ENCODE data around the gene NEO1. TPM values are rescaled to one million over a fixed set of nuclear protein-coding genes. Genes with fewer than 3 reads are reported as not detected.
A peak's percentile ranks its signal among the peaks of the same experiment; 100 is the strongest.

Gene NEO1
- total and polyA plus RNA-seq, 5 donors = 7.5 to 17.2 (median 15.6) TPM

GRCh38 chr15:73268457-73268856, 216.2 kb downstream of the NEO1 start:
- Histone ChIP-seq H3K27ac (ENCODE audit: low read length) (no peak overlapping the region), H3K9me3 (ENCODE audit: control insufficient read depth, low read length) (no peaks in the 10 kb centered on the region), H3K4me1 (ENCODE audit: control insufficient read depth, insufficient read depth, low read length) (no peaks in the 10 kb centered on the region), H3K4me3 (ENCODE audit: low read length) (no peak overlapping the region), H3K27me3 (ENCODE audit: control insufficient read depth, insufficient read depth) (no peaks in the 10 kb centered on the region)
- ATAC-seq (no peak), DNase-seq (no peak)
- intact Hi-C loops (cut with DNase I) = no loop called here
- 95% methylated on average over 1 of the region's 1 CpG for WGBS

- H3K27ac ChIP-seq (ENCODE audit: low read length) = no peak overlapping the region
- no peak for DNase-seq
- intact Hi-C loops (cut with DNase I) = no loop called here
Observed at GRCh38 chr15:73270366-73271097, 218.3 kb downstream of the NEO1 start.

GRCh38 chr15:73273181-73274002, 221.1 kb downstream of the NEO1 start:
- peak; percentile 75 to 91 for ATAC-seq
- H3K4me3 ChIP-seq (ENCODE audit: low read length) = no peak overlapping the region
- H3K27ac ChIP-seq (ENCODE audit: low read length) = no peak overlapping the region
- H3K9me3 ChIP-seq (ENCODE audit: control insufficient read depth, low read length) = no peaks in the 10 kb centered on the region
- H3K4me1 ChIP-seq (ENCODE audit: control insufficient read depth, insufficient read depth, low read length) = no peaks in the 10 kb centered on the region
- H3K27me3 ChIP-seq (ENCODE audit: control insufficient read depth, insufficient read depth) = no peaks in the 10 kb centered on the region
- 37% methylated on average over 5 of the region's 5 CpGs for WGBS
- intact Hi-C loops (cut with DNase I) = loop anchor here in 1 of 4 donors (1.0 kb wide), 1 partner anchor 32 kb away; no protein-coding TSS in a partner anchor
- DNase-seq = peak in 2 of 3 donors; percentile 22 to 44

More at GRCh38 chr15:73270366-73271097, 218.3 kb downstream of the NEO1 start:
- no peak for ATAC-seq
- Histone ChIP-seq H3K4me3 (ENCODE audit: low read length) (no peak overlapping the region), H3K9me3 (ENCODE audit: control insufficient read depth, low read length) (no peaks in the 10 kb centered on the region), H3K27me3 (ENCODE audit: control insufficient read depth, insufficient read depth) (no peaks in the 10 kb centered on the region), H3K4me1 (ENCODE audit: control insufficient read depth, insufficient read depth, low read length) (no peaks in the 10 kb centered on the region)
- WGBS = 82% methylated on average over 3 of the region's 3 CpGs

DNA sequence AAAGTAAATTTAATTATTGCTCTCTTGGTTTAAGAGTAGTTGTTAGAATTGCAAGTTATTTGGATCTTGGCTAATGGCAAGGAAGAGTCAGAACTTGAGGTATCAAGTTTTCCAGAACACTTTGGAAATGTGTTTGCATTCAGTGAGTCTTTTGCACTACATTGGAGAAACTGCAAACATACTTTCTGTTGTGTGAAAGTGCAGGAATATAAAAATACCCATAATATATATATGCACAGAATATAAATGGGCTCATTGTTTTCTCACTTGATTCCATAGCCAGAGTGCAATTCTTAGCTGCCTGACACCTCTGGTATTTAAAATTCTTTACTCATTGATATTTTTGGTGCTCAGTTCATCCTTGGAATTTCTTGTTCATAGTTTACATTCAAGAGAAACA, 223.6 kb downstream of the NEO1 start:
- intact Hi-C loops (cut with DNase I) = no loop called here
- ATAC-seq = no peak
- H3K4me1 ChIP-seq (ENCODE audit: control insufficient read depth, insufficient read depth, low read length) = no peaks in the 10 kb centered on the region
- no peak overlapping the region for H3K27ac ChIP-seq (ENCODE audit: low read length)
- no peak for DNase-seq
- H3K9me3 ChIP-seq (ENCODE audit: control insufficient read depth, low read length) = no peaks in the 10 kb centered on the region
- no peak overlapping the region for H3K4me3 ChIP-seq (ENCODE audit: low read length)
- no peaks in the 10 kb centered on the region for H3K27me3 ChIP-seq (ENCODE audit: control insufficient read depth, insufficient read depth)

- Histone ChIP-seq H3K27ac (ENCODE audit: low read length) (peak overlapping the region; percentile 33), H3K4me1 (ENCODE audit: control insufficient read depth, insufficient read depth, low read length) (no peaks in the 10 kb centered on the region), H3K27me3 (ENCODE audit: control insufficient read depth, insufficient read depth) (no peaks in the 10 kb centered on the region), H3K9me3 (ENCODE audit: control insufficient read depth, low read length) (no peaks in the 10 kb centered on the region), H3K4me3 (ENCODE audit: low read length) (no peak overlapping the region)
- DNase-seq (no peak), ATAC-seq (peak; percentile 77 to 83)
- 63% methylated on average over 8 of the region's 8 CpGs for WGBS
- intact Hi-C loops (cut with DNase I) = loop anchor here in 1 of 4 donors (10.0 kb wide), 1 partner anchor 412 kb away; no protein-coding TSS in a partner anchor
Observed at GRCh38 chr15:73282567-73283365, 230.5 kb downstream of the NEO1 start.

- intact Hi-C loops (cut with DNase I) = loop anchor here in 1 of 4 donors (10.0 kb wide), 1 partner anchor 411 kb away; no protein-coding TSS in a partner anchor
- Histone ChIP-seq H3K4me1 (ENCODE audit: control insufficient read depth, insufficient read depth, low read length) (no peaks in the 10 kb centered on the region), H3K9me3 (ENCODE audit: control insufficient read depth, low read length) (no peaks in the 10 kb centered on the region), H3K4me3 (ENCODE audit: low read length) (no peak overlapping the region), H3K27me3 (ENCODE audit: control insufficient read depth, insufficient read depth) (no peaks in the 10 kb centered on the region), H3K27ac (ENCODE audit: low read length) (peak overlapping the region; percentile 19)
- ATAC-seq (peak; percentile 75 to 81), DNase-seq (peak in 2 of 3 donors; percentile 49 to 57)
- 76% methylated on average over 2 of the region's 2 CpGs for WGBS
Observed at GRCh38 chr15:73283366-73283962, 231.2 kb downstream of the NEO1 start.

DNA sequence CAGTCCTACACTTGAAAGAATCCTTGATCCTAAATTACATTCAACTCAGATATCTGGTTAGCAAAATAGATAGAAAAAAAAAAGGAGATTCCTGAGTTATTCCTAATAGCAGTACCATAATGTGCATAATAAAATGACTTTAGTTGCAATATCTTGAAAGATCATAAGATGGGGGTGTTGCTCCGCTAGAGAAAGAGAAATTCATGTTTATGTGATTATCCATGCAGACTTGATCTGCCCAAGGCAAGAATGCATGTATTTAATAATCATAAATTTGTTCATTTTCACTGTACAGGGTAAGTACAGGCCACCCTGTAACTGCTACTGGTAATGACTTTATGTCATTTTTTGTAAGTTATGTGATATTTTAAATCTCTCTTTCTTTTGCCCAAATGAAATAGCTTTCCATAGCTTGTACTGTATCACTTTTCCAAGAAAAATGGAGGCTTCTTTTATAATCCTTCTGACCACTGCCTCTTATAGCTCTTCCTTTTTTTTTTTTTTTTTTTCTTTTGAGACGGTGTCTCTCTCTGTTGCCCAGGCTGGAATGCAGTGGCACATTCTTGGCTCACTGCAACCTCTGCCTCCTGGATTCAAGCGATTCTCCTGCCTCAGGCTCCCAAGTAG, 231.9 kb downstream of the NEO1 start:
- Histone ChIP-seq H3K9me3 (ENCODE audit: control insufficient read depth, low read length) (no peaks in the 10 kb centered on the region), H3K4me3 (ENCODE audit: low read length) (no peak overlapping the region), H3K27me3 (ENCODE audit: control insufficient read depth, insufficient read depth) (no peaks in the 10 kb centered on the region), H3K27ac (ENCODE audit: low read length) (no peak overlapping the region), H3K4me1 (ENCODE audit: control insufficient read depth, insufficient read depth, low read length) (no peaks in the 10 kb centered on the region)
- intact Hi-C loops (cut with DNase I) = loop anchor here in 1 of 4 donors (10.0 kb wide), 1 partner anchor 411 kb away; no protein-coding TSS in a partner anchor
- ATAC-seq (no peak), DNase-seq (no peak)
- WGBS = 66% methylated on average over 3 of the region's 3 CpGs

GRCh38 chr15:73286311-73286710, 234.0 kb downstream of the NEO1 start:
- DNase-seq (no peak), ATAC-seq (no peak)
- Histone ChIP-seq H3K27me3 (ENCODE audit: control insufficient read depth, insufficient read depth) (no peaks in the 10 kb centered on the region), H3K9me3 (ENCODE audit: control insufficient read depth, low read length) (no peaks in the 10 kb centered on the region), H3K4me3 (ENCODE audit: low read length) (no peak overlapping the region), H3K4me1 (ENCODE audit: control insufficient read depth, insufficient read depth, low read length) (no peaks in the 10 kb centered on the region), H3K27ac (ENCODE audit: low read length) (no peak overlapping the region)
- intact Hi-C loops (cut with DNase I) = loop anchor here in 1 of 4 donors (10.0 kb wide), 1 partner anchor 408 kb away; no protein-coding TSS in a partner anchor
- 75% methylated on average over 2 of the region's 2 CpGs for WGBS

- DNase-seq (no peak), ATAC-seq (no peak)
- WGBS = 69% methylated on average over 1 of the region's 1 CpG
- Histone ChIP-seq H3K4me3 (ENCODE audit: low read length) (no peak overlapping the region), H3K9me3 (ENCODE audit: control insufficient read depth, low read length) (no peaks in the 10 kb centered on the region), H3K4me1 (ENCODE audit: control insufficient read depth, insufficient read depth, low read length) (no peaks in the 10 kb centered on the region), H3K27me3 (ENCODE audit: control insufficient read depth, insufficient read depth) (no peaks in the 10 kb centered on the region), H3K27ac (ENCODE audit: low read length) (no peak overlapping the region)
- intact Hi-C loops (cut with DNase I) = loop anchor here in 1 of 4 donors (10.0 kb wide), 1 partner anchor 408 kb away; no protein-coding TSS in a partner anchor
Observed at GRCh38 chr15:73287019-73287418, 234.8 kb downstream of the NEO1 start.

DNA sequence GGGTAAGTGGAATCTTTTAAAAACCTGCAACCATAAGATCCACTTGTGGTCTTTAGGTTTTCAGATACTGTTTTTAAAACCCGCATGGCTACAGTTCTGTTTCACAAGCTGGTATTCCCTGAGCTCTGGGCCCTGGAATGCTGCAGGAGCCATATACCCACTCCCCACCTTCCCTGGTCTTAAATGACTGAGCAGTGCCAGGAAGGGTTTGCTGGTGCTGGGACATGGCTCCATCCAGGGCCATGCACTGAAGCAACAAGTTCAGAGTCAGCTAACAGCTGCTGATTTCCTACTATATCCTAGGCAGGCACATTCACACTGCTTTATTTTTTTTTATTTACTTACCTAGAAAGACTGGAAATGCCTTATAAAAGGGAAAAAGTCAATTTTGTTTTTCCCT, 239.2 kb downstream of the NEO1 start:
- DNase-seq (no peak), ATAC-seq (no peak)
- Histone ChIP-seq H3K27ac (ENCODE audit: low read length) (no peak overlapping the region), H3K4me1 (ENCODE audit: control insufficient read depth, insufficient read depth, low read length) (no peaks in the 10 kb centered on the region), H3K9me3 (ENCODE audit: control insufficient read depth, low read length) (no peaks in the 10 kb centered on the region), H3K27me3 (ENCODE audit: control insufficient read depth, insufficient read depth) (no peaks in the 10 kb centered on the region), H3K4me3 (ENCODE audit: low read length) (no peak overlapping the region)
- WGBS = 92% methylated on average over 1 of the region's 1 CpG
- intact Hi-C loops (cut with DNase I) = no loop called here
